RPMI8226 (cell line): ENCODE data around the gene INHBE.
"Not testable (repeated sequence)": the region's sequence is repeated elsewhere in the genome, so short reads cannot be mapped to it uniquely, and the experiment has no call there.

Experiments
- DNase-seq: peaks from one replicate; pipeline ENCODE4 v3.0.0-alpha.2; 2015

The INHBE gene

DNA sequence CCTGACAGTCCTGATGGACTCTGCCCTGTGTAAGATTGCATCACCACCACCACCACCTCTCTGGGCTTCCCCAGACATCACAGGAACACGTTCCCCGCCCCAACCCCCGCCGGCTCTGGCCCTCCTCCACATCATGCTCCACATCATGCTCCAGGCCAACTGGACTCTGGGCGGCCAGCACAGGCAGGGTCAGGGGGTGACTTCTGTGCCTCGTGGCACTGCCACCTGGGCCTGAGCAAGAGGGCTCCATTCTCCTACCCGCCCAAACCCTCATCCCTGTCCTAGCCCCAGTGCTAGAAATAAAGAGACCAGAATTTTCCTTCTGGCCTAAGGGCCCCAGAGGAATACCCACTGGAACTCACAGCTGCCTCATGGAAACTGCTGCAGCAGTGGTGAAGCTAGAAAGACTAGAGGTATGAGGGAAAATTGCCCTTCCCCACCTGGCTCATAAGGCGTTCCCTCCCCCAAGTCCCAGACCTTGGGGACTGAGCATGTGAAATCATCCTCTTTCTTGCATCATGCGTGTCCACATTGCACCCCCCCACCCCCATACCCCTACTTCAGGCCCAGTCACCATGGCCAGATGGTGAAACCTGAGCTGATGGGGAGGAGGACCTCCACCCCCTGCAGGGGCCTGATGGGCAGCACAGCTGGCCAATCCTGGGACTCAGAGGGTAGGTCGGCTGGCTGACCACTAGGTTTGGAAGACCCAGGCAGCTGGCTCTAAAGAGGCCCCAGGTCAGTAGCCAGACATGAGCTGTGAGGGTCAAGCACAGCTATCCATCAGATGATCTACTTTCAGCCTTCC lies at the start of gene INHBE:
INHBE (plus strand) TSS at position 742 of the 808 bp plus-strand sequence. CDS start 230 bp downstream, outside the sequence.
- no peak for DNase-seq

DNA sequence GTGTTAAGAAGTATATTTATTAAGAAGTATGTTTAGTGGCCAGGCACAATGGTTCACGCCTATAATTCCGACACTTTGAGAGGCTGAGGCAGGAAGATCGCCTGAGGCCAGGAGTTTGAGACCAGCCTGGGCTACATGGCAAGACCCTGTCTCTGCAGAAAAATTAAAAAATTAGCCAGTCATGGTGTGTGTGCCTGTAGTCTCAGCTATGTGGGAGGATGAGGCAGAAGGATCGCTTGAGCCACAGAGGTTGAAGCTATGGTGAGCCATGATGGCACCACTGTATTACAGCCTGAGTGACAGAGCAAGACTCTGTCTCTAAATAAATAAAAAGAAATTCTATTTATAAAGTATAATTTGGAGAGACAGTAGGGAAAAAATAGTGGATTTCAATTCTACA lies 44.6 kb upstream of the INHBE start:
- DNase-seq, result no peak

DNA sequence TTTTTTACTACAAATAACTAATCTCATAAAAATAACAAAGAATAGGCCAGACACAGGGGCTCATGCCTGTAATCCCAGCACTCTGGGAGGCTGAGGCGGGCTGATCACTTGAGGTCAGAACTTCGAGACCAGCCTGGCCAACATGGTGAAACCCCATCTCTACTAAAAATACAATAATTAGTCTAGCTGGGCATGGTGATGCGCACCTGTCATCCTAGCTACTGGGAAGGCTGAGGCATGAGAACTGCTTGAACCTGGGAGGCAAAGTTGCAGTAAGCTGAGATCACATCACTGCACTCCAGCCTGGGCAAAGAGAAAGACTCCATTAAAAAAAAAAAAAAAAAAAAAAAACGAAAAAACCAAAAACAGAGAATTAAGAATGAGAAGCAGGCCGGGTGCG lies 40.9 kb upstream of the INHBE start:
- DNase-seq, result not testable (repeated sequence)

DNA sequence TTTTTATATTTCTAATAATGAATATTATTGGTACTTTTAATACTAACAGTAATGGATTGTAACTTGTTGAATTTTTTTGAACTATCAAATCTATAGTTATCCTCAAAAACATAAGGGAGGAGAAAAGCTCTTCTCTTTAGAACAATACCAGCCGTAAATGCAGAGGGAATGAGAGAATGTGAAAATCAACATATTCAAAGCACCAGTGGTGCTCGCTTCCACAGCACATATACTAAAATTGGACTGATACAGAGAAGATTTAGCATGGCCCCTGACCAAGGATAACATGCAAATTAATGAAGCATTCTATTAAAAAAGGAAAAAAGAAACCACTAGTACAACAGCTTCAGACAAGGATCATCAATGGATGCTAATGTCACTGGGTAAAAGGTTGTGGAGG lies 40.0 kb upstream of the INHBE start:
- DNase-seq, result no peak

DNA sequence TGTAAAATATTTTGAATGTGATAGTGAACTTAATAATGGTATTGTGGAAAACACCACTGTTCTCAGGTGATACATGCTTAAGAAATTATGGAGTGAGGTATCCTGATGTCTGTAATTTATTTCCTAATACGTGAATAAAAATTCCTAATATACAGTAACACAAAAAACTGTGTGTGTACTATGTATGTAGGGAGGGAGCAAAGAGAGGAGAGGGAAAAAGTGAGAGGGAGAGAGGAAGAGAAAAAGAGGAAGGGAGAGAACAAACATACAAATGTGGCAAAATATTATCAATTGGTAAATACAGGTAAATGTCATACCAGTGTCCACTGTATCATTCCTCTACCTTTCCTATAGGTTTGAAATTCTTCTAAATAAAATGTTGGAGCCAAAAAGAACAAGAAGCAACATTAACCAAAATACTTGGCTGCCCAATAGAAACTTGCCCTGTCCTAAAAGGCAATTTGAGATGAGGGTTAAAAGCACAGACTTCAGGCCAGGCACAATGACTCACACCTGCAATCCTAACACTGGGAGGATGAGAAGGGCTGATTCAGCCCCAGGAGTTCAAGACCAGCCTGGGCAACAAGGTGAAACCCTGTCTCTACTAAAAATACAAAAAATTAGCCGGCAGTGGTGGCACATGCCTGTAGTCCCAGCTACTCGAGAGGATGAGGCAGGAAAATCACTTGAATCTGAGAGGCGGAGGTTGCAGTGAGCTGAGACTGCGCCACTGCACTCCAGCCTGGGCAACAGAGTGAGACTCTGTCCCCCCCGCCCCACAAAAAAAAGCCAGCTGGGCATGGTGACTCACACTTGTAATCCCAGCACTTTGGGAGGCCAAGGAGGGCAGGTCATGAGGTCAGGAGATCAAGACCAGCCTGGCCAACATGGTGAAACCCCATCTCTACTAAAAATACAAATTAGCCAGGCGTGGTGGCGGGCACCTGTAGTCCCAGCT lies 38.8 kb upstream of the INHBE start:
- DNase-seq, result no peak

DNA sequence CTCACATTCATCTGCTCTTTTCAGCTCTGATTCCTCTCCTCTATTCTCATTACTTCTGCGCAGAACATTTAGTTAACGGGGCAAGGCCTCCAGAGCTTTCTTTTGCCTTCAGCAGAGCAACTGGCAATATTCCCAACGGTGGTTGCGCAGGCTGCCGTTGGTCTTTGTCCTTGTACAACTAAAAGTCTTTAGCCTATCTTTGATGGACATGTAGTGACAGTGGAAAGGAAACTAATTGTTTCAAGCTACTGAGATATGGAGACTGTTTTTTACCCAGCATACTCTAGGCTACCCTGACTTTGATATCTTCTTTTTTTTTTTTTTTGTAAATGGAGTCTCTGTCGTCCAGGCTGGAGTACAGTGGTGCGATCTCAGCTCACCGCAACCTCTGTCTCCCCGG lies 36.9 kb upstream of the INHBE start:
- no peak for DNase-seq

DNA sequence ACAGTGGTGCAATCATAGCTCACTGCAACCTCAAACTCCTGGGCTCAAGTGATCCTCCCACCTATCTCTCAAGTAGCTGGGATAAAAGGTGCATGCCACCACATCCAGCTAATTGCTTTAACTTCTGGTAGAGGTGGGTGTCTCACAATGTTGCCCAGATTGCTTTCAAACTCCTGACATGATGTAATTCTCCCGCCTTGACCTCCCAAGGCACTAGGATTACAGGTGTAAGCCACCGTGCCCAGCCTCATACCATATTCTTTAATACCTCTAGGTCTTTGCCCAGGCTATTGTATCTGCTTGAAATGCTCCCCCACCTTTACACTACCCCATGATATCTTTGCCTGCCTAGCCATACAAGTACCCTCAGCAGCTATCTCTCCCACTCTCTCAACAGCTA lies 35.6 kb upstream of the INHBE start:
- DNase-seq, result no peak

DNA sequence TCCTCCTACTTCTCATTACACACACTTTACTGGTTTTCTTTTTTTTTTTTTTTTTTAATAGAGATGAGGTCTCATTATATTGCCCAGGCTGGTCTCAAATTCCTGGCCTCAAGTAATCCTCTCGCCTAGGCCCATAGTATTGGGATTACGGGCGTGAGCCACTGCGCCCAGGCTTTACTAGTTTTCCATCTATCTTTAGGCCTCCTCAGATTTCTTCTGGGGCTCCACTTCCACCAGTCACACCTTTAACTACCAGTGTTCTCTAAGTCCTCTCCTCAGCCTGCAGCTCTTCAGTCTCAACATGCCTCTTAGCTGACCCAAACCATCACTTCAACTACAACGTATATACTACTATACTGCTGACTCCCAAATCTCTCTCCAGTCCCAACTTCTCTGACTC lies 34.6 kb upstream of the INHBE start:
- no peak for DNase-seq

- DNase-seq, result not testable (repeated sequence)
Measured at GRCh38 chr12:57426948-57427347, 28.2 kb upstream of the INHBE start.

GRCh38 chr12:57428965-57429364 lies 26.1 kb upstream of the INHBE start:
- DNase-seq, result no peak

DNA sequence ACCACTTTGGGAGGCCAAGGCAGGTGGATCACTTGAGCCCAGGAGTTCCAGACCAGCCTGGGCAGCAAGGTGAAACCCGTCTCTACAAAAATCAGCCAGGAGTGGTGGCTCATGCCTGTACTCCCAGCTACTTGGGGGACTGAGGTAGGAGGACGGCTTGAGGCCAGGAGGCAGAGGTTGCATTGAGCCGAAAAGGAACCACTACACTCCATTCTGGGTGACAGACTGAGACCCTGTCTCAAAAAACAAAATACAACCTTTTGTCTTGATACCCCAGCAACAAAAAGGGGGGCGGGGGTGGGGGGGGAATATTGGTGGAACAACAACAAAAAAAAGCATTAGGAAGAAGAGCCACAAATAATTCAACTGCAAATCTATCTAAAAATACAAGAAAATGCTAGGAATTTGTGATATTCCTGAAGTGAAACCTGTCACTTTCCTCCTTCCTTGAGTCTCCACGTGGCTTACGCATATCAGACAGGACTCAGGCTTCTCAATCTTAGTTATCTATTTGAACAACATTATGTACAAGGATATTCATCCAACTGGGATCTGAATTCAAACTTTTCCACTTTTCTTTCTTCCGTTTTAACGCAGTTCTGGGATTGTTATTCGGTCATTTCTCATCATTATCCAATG lies 25.5 kb upstream of the INHBE start:
- DNase-seq, result no peak

DNA sequence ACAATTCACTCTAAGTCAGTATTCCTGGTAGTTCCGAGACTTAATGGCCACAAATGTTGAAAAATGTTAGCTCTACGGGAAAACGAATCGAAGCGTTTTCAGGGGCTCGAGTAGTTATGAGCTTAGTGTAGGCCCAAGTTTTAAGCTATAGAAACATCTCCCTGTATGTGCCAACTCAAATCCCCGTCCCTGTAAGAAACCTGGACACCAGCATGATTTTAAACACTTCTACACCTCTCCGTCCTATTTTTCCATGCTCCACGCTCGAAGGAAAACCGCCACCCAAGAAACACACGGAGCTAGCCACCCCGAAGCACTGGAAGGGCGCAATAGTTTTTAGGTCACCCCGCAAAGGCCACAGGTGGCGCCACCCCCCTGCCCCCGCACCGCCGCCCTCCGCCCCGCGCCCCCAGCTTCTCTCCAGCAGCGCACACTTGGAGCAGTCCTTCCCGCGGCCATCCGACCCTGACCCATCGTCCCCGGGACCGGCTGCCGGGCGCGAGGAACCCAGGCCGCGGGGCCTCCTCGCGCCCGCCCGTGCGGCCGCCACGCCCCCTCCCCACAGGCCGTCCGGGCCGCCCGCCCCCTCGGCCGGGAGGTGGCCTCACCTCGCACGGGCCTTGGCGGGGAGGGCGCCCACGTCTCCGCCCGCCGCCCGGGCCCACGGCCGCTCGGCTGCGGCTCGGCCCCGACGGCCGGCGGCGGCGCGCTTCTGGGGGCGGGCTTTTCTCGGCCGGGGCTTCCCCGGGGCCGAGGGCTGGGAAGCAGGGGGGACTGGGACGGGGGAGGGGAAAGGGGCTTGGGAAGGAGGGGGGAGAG lies 24.8 kb upstream of the INHBE start:
- DNase-seq, result peak; percentile 80

- peak; percentile 97 for DNase-seq
Measured at GRCh38 chr12:57430931-57431566, 24.1 kb upstream of the INHBE start, which contains the start of gene R3HDM2. Gene R3HDM2, minus strand, starts transcription at chr12:57431043. Its CDS starts 120,615 bp downstream, at chr12:57310428.

GRCh38 chr12:57431654-57432188 lies 23.4 kb upstream of the INHBE start:
- DNase-seq, result no peak

GRCh38 chr12:57433370-57433769 lies 21.7 kb upstream of the INHBE start:
- DNase-seq, result no peak

GRCh38 chr12:57434517-57435223 lies 20.4 kb upstream of the INHBE start, which contains the start of gene INHBC:
Gene INHBC, plus strand, starts transcription at chr12:57434784. Its CDS starts 103 bp downstream, at chr12:57434887.
- DNase-seq, result no peak

- DNase-seq, result no peak
Measured at GRCh38 chr12:57435293-57435692, 19.8 kb upstream of the INHBE start.

GRCh38 chr12:57438400-57438799 lies 16.7 kb upstream of the INHBE start:
- no peak for DNase-seq

- DNase-seq, result no peak
Measured at GRCh38 chr12:57439762-57440266, 15.3 kb upstream of the INHBE start.

DNA sequence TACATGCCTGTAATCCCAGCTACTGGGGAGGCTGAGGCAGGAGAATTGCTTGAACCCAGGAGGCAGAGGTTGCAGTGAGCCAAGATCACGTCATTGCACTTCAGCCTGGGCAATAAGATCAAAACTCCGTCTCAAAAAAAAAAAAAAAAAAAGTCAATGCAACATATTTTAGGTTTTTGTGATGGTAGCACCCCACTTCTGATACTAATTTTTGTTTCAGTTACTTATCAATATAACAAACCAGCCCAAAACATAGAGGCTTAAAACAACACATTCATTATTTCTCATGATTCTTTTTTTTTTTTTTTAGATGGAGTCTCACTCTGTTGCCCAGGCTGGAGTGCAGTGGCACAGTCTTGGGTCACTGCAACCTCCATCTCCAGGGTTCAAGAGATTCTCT lies 13.7 kb upstream of the INHBE start:
- not testable (repeated sequence) for DNase-seq
